HepG2 (cell line): ENCODE measurements around the gene TOMM20. TPM values are rescaled to one million over a fixed set of nuclear protein-coding genes. Genes with fewer than 3 reads are reported as not detected.

Experiments
- AGO1 ChIP-seq: fragments of 200-400 bp; formaldehyde crosslinking; IDR thresholded peaks from 2 replicates; pipeline ENCODE4 v1.6.1; 2017; ENCODE audit warnings: mild to moderate bottlenecking, low read depth, low read length, moderate library complexity; ENCODE audit not compliant: poor library complexity, severe bottlenecking
- CAMTA2 ChIP-seq: sonication (generic); formaldehyde crosslinking; IDR thresholded peaks from 2 replicates; pipeline ENCODE4 v1.4.0; 2020; ENCODE audit warnings: mild to moderate bottlenecking, missing genetic modification reagents, borderline replicate concordance
- DNMT1 ChIP-seq: sonication (generic); formaldehyde crosslinking; IDR thresholded peaks from 2 replicates; pipeline ENCODE4 v1.5.1; 2020; ENCODE audit warnings: mild to moderate bottlenecking, missing genetic modification reagents
- HDAC6 ChIP-seq: fragments of 200-600 bp; sonication (generic); IDR thresholded peaks from 2 replicates; pipeline ENCODE4 v1.7.0; 2017; ENCODE audit warnings: mild to moderate bottlenecking, antibody characterized with exemption, low read length, low read depth
- KDM6A ChIP-seq: IDR thresholded peaks from 2 replicates; pipeline ENCODE4 v1.6.1; 2016; ENCODE audit warnings: low read depth
- LCORL ChIP-seq, 2 experiments: fragments of 450-650 bp in 1 of 2; sonication (generic) in 1 of 2; formaldehyde crosslinking in 1 of 2; IDR thresholded peaks; 2 replicates each; pipeline versions ENCODE4 v1.5.0 to v1.6.1; 2017 to 2020; ENCODE audit warnings: antibody characterized with exemption in 1 of 2, missing genetic modification reagents in 1 of 2
- ONECUT2 ChIP-seq: sonication (generic); formaldehyde crosslinking; IDR thresholded peaks from 2 replicates; pipeline ENCODE4 v1.4.0; 2020; ENCODE audit warnings: missing genetic modification reagents
- SNAI1 ChIP-seq: sonication (generic); formaldehyde crosslinking; IDR thresholded peaks from 2 replicates; pipeline ENCODE4 v1.5.0; 2020; ENCODE audit warnings: mild to moderate bottlenecking, missing genetic modification reagents, borderline replicate concordance
- SYNCRIP ChIP-seq: fragments of 200-400 bp; formaldehyde crosslinking; IDR thresholded peaks from 2 replicates; pipeline ENCODE4 v1.6.1; 2018; ENCODE audit warnings: mild to moderate bottlenecking, low read depth, low read length; ENCODE audit not compliant: insufficient read depth
- TAF15 ChIP-seq: fragments of 200-400 bp; formaldehyde crosslinking; IDR thresholded peaks from one replicate; pipeline ENCODE4 v1.6.1; 2018; ENCODE audit warnings: mild to moderate bottlenecking, low read depth, low read length; ENCODE audit not compliant: poor library complexity, severe bottlenecking
- ZBTB21 ChIP-seq: sonication (generic); formaldehyde crosslinking; IDR thresholded peaks from 2 replicates; pipeline ENCODE4 v1.4.0; 2020; ENCODE audit warnings: missing genetic modification reagents
- ZBTB8A ChIP-seq: sonication (generic); formaldehyde crosslinking; IDR thresholded peaks from 2 replicates; pipeline ENCODE4 v1.4.0; 2020; ENCODE audit warnings: mild to moderate bottlenecking, low read depth, missing genetic modification reagents, borderline replicate concordance
- ZFY ChIP-seq: sonication (generic); formaldehyde crosslinking; IDR thresholded peaks from 2 replicates; pipeline ENCODE4 v1.4.0; 2020; ENCODE audit warnings: missing genetic modification reagents
- ZNF337 ChIP-seq: sonication (generic); formaldehyde crosslinking; IDR thresholded peaks from 2 replicates; pipeline ENCODE4 v1.5.1; 2020; ENCODE audit warnings: missing genetic modification reagents, low read depth, mild to moderate bottlenecking, borderline replicate concordance
- ZNF546 ChIP-seq: sonication (generic); formaldehyde crosslinking; conservative IDR thresholded peaks from 2 replicates; pipeline ENCODE4 v1.8.1; 2023; ENCODE audit warnings: mild to moderate bottlenecking, missing genetic modification reagents
- ZNF598 ChIP-seq: sonication (generic); formaldehyde crosslinking; IDR thresholded peaks from 2 replicates; pipeline ENCODE4 v1.5.1; 2020; ENCODE audit warnings: mild to moderate bottlenecking, missing genetic modification reagents, borderline replicate concordance
- polyA plus RNA-seq, 8 experiments: library from polyadenylated mRNA; depleted of rRNA in 3 of 8; stranded (reverse) in 7 of 8; unstranded in 1 of 8; fragments of >200 nt; fragmentation: Illumina TruSeq in 4 of 8; extraction: Trizol in 4 of 8; gene quantifications; 2 replicates each; pipeline versions ENCODE4 v1.2.1 to v1.2.3, GENCODE V29; 2011 to 2016; ENCODE audit warnings: low read depth in 4 of 8, missing spikeins in 1 of 8, mixed read lengths in 1 of 8; ENCODE audit not compliant: insufficient read depth in 1 of 8
- total RNA-seq, 5 experiments: library from RNA; depleted of rRNA; stranded (reverse); fragments of >200 nt; fragmentation: Illumina TruSeq; extraction: Trizol; gene quantifications; 2 replicates each; pipeline ENCODE4 v1.2.3, GENCODE V29; 2016; ENCODE audit warnings: low read depth in 1 of 5
- TF ChIP-seq, protein P1 (sequence below): sonication (generic); formaldehyde crosslinking; IDR thresholded peaks from 2 replicates; pipeline ENCODE4 v1.5.0; 2020; ENCODE audit warnings: missing genetic modification reagents
- TF ChIP-seq, protein P2 (sequence below): sonication (generic); formaldehyde crosslinking; IDR thresholded peaks from 2 replicates; pipeline ENCODE4 v1.8.0; 2022; ENCODE audit warnings: missing genetic modification reagents, mild to moderate bottlenecking, inconsistent platforms, borderline replicate concordance
- TF ChIP-seq, protein P3 (sequence below): IDR thresholded peaks from 2 replicates; pipeline ENCODE4 v1.6.1; 2016; ENCODE audit warnings: missing genetic modification reagents, missing compliant biosample characterization
- TF ChIP-seq, protein P4 (sequence below): sonication (generic); IDR thresholded peaks from 2 replicates; pipeline ENCODE4 v1.6.1; 2016; ENCODE audit warnings: low read depth, borderline replicate concordance
- TF ChIP-seq, protein P5 (sequence below): sonication (generic); formaldehyde crosslinking; IDR thresholded peaks from 2 replicates; pipeline ENCODE4 v1.5.1; 2020; ENCODE audit warnings: mild to moderate bottlenecking, missing genetic modification reagents, moderate library complexity

TOMM20 gene
- total and polyA plus RNA-seq, 2 of the 13 experiments (the other 11 are each of a cell fraction or from before 2014, with no cell fraction given) = 153 to 376 TPM

DNA sequence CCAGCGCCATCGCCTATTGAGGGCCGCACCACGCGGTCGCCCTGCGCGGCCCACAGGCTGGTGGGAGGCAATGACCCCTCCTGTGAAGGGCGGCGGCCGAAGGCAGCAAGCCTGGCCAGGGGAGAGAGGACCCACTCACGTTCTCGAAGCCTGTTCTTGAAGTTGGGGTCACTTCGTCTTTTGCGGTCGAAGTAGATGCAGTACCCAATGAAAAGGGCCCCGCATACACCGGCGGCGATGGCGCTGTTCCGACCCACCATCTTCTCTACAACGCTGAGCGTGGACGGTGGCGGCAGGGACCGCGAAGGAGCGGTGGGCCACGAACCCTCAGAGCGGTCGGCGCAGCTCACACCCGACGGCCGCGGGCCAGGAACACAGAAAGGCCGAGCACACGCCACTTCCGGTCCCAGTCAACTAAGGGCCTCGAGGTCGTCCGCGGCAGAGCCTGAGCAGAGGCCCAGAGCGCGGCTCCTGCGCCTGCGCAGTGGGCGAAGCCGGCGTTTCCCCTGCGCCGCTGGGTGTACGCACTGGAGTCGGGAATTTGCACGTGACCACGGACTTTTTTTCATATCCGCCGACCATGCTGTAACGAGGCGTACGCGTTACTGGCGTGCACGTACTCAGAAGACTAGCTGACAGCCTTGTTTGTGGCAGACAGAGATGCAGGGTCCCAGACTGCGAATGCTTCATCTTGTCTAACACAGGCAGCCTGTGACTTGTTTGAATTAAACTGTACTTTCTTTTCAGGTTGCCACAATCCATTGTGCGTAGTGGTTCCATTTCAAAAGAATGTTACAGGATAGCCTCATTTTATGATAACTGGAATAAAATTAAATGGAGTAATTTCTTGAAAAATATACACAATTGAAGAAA, at the start of gene TOMM20 (continued):
- TF ChIP-seq ZNF598 (CRISPR knock-in tag) (peak; percentile 90; the same call in 1 of the 2 replicates), ZFY (peak; percentile 98), SYNCRIP (no peak), ZNF546 (no peak), ONECUT2 (no peak), AGO1 (no peak), DNMT1 (0 out of 2 replicates have a peak, but pooled peaks have one; percentile 54), LCORL (IDR thresholded peaks at IDR 0.05) (no peak), LCORL (CRISPR knock-in tag; IDR thresholded peaks at IDR 0.05) (peak; percentile 62; the same call in 1 of the 2 replicates), TAF15 (no peak), HDAC6 (no peak), KDM6A (CRISPR knock-in tag) (no peak; the same call in 1 of the 2 replicates), CAMTA2 (CRISPR knock-in tag) (no peak; the same call in none of the 2 replicates), ZNF337 (CRISPR knock-in tag) (no peak), ZBTB21 (CRISPR knock-in tag) (no peak), ZBTB8A (no peak), SNAI1 (no peak)
- TF ChIP-seq, protein P1, sequence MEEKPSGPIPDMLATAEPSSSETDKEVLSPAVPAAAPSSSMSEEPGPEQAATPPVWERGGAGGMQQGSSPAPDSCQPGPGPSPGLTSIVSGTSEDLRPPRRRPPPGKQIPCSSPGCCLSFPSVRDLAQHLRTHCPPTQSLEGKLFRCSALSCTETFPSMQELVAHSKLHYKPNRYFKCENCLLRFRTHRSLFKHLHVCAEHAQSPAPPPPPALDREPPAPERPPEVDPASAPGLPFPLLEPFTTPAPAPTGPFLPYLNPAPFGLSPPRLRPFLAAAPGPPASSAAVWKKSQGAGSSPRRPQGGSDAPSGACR (CRISPR knock-in tag) = peak; percentile 86; the same call in 1 of the 2 replicates
- TF ChIP-seq, protein P2, sequence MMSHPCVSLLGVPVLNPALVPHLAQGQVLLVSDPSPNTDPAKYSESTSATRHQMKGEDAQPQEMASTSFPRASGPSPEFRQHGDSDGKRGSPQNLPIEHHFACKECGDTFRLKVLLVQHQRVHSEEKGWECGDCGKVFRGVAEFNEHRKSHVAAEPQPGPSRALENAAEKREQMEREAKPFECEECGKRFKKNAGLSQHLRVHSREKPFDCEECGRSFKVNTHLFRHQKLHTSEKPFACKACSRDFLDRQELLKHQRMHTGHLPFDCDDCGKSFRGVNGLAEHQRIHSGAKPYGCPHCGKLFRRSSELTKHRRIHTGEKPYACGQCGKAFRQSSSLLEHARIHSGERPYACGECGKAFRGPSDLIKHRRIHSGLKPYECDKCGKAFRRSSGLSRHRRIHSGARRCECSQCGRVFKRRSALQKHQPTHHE (CRISPR knock-in tag) = peak; percentile 37; the same call in 1 of the 2 replicates
- TF ChIP-seq, protein P3, sequence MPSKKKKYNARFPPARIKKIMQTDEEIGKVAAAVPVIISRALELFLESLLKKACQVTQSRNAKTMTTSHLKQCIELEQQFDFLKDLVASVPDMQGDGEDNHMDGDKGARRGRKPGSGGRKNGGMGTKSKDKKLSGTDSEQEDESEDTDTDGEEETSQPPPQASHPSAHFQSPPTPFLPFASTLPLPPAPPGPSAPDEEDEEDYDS (CRISPR knock-in tag) = peak; percentile 95
- TF ChIP-seq, protein P4, sequence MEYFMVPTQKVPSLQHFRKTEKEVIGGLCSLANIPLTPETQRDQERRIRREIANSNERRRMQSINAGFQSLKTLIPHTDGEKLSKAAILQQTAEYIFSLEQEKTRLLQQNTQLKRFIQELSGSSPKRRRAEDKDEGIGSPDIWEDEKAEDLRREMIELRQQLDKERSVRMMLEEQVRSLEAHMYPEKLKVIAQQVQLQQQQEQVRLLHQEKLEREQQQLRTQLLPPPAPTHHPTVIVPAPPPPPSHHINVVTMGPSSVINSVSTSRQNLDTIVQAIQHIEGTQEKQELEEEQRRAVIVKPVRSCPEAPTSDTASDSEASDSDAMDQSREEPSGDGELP = no peak
- TF ChIP-seq, protein P5, sequence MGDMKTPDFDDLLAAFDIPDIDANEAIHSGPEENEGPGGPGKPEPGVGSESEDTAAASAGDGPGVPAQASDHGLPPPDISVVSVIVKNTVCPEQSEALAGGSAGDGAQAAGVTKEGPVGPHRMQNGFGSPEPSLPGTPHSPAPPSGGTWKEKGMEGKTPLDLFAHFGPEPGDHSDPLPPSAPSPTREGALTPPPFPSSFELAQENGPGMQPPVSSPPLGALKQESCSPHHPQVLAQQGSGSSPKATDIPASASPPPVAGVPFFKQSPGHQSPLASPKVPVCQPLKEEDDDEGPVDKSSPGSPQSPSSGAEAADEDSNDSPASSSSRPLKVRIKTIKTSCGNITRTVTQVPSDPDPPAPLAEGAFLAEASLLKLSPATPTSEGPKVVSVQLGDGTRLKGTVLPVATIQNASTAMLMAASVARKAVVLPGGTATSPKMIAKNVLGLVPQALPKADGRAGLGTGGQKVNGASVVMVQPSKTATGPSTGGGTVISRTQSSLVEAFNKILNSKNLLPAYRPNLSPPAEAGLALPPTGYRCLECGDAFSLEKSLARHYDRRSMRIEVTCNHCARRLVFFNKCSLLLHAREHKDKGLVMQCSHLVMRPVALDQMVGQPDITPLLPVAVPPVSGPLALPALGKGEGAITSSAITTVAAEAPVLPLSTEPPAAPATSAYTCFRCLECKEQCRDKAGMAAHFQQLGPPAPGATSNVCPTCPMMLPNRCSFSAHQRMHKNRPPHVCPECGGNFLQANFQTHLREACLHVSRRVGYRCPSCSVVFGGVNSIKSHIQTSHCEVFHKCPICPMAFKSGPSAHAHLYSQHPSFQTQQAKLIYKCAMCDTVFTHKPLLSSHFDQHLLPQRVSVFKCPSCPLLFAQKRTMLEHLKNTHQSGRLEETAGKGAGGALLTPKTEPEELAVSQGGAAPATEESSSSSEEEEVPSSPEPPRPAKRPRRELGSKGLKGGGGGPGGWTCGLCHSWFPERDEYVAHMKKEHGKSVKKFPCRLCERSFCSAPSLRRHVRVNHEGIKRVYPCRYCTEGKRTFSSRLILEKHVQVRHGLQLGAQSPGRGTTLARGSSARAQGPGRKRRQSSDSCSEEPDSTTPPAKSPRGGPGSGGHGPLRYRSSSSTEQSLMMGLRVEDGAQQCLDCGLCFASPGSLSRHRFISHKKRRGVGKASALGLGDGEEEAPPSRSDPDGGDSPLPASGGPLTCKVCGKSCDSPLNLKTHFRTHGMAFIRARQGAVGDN = peak; percentile 99
